Esophagus squamous epithelium (tissue), 5 donors: Measurements from ENCODE around the gene ECI1. TPM values are rescaled to one million over a fixed set of nuclear protein-coding genes. Genes with fewer than 3 reads are reported as not detected.
A peak's percentile ranks its signal among the peaks of the same experiment; 100 is the strongest.

Experiments used
- DNase-seq: peaks from one replicate; lab custom pipeline; 2025; lab: John Stamatoyannopoulos, UW
- H3K27ac ChIP-seq, 4 donors: fragments of 200-600 bp; sonication (generic); one replicate each; pipeline ENCODE4 v1.5.1; 2016 to 2019; ENCODE audit warnings: mild to moderate bottlenecking in 1 of 4
- H3K27me3 ChIP-seq, 4 donors: fragments of 200-600 bp; sonication (generic); 1 replicate in 3 of 4; 2 replicates in 1 of 4; pipeline versions ENCODE4 v1.5.1 to v1.6.0; 2017 to 2021; ENCODE audit warnings: antibody characterized with exemption in 1 of 4
- H3K36me3 ChIP-seq, 3 donors: fragments of 200-600 bp; sonication (generic); one replicate each; pipeline ENCODE4 v1.5.1; 2016 to 2019
- H3K4me1 ChIP-seq, 3 donors: fragments of 200-600 bp; sonication (generic); one replicate each; pipeline ENCODE4 v1.5.1; 2017 to 2019
- H3K4me3 ChIP-seq, 4 donors: fragments of 200-600 bp; sonication (generic); 1 replicate in 3 of 4; 2 replicates in 1 of 4; pipeline ENCODE4 v1.5.1; 2016 to 2019; ENCODE audit warnings: mild to moderate bottlenecking in 2 of 4, moderate library complexity in 1 of 4
- H3K9me3 ChIP-seq, 3 donors: fragments of 200-600 bp; sonication (generic); one replicate each; pipeline ENCODE4 v1.5.1; 2016 to 2019
- CTCF ChIP-seq, 6 experiments: fragments of 450-650 bp in 4 of 6; fragments of 200-600 bp in 2 of 6; sonication (generic) in 2 of 6; IDR thresholded peaks; one replicate each; pipeline ENCODE4 v1.5.1; 2016 to 2019; ENCODE audit warnings: antibody characterized with exemption in 6 of 6, mild to moderate bottlenecking in 4 of 6, moderate library complexity in 4 of 6
- POLR2A ChIP-seq, 4 donors: fragments of 450-650 bp; IDR thresholded peaks; one replicate each; pipeline ENCODE4 v1.6.1; 2017; ENCODE audit warnings: antibody characterized with exemption in 4 of 4, mild to moderate bottlenecking in 4 of 4, moderate library complexity in 3 of 4
- WGBS, 2 donors: methylation state at CpG; one replicate each; pipeline ENCODE4 v1.1.5; 2018; 5-methylcytosine and 5-hydroxymethylcytosine counted together
- intact Hi-C: fragments of 100-400 bp; cut with DNase I; formaldehyde crosslinking; loops from one replicate; pipeline ENCODE4 v1.15.0; 2022
- total RNA-seq, 4 donors: library from RNA; depleted of rRNA; stranded (reverse); fragments of >200 nt; gene quantifications; one replicate each; pipeline ENCODE4 v1.1.0, GENCODE V29; 2016
- donor health status: DM: yes; HTN: yes; CAD: no.

The ECI1 gene
- total RNA-seq, 4 donors from 2014 or later, result 38.6 to 50.7 (median 42.6) TPM

GRCh38 chr16:2199621-2200139, 51.7 kb downstream of the ECI1 start:
- no peak for TF ChIP-seq CTCF (IDR thresholded peaks at IDR 0.05)
- no peak for TF ChIP-seq POLR2A (IDR thresholded peaks at IDR 0.05)
- Histone ChIP-seq H3K9me3 (no peaks in the 10 kb centered on the region), H3K4me3 (no peak overlapping the region), H3K36me3 (no peaks in the 10 kb centered on the region), H3K27me3 (peaks cover 10 to 48% (median 13%) of the 10 kb centered on the region in 4 donors), H3K27ac (no peak overlapping the region), H3K4me1 (peaks cover 13 to 24% (median 22%) of the 10 kb centered on the region in 3 donors)
- 83% methylated on average over 7 of the region's 14 CpGs; no CpG with 5 or more reads in 1 of the 2 donors for WGBS, 2 donors
- intact Hi-C loops, result no loop called here
- no peak for DNase-seq

- Histone ChIP-seq H3K27me3 (peaks cover 10 to 54% (median 16%) of the 10 kb centered on the region in 4 donors), H3K9me3 (no peaks in the 10 kb centered on the region), H3K36me3 (no peaks in the 10 kb centered on the region), H3K4me1 (peaks cover 15 to 27% (median 20%) of the 10 kb centered on the region in 3 donors), H3K27ac (no peak overlapping the region), H3K4me3 (no peak overlapping the region)
- WGBS, 2 donors, result 60% methylated on average over 1 of the region's 5 CpGs; no CpG with 5 or more reads in 1 of the 2 donors
- intact Hi-C loops, result no loop called here
- TF ChIP-seq POLR2A (IDR thresholded peaks at IDR 0.05), result no peak
- TF ChIP-seq CTCF (IDR thresholded peaks at IDR 0.05), result no peak
- DNase-seq, result no peak
Observed at GRCh38 chr16:2199095-2199494, 52.3 kb downstream of the ECI1 start.

GRCh38 chr16:2198283-2198682, 53.1 kb downstream of the ECI1 start:
- DNase-seq, result no peak
- H3K9me3 ChIP-seq, result no peaks in the 10 kb centered on the region
- H3K4me3 ChIP-seq, result no peak overlapping the region
- peaks cover 10 to 62% (median 16%) of the 10 kb centered on the region in 4 donors for H3K27me3 ChIP-seq
- H3K36me3 ChIP-seq, result no peaks in the 10 kb centered on the region
- WGBS, 2 donors, result 63 to 68% methylated on average over 4 of the region's 4 CpGs
- TF ChIP-seq CTCF (IDR thresholded peaks at IDR 0.05) (no peak), POLR2A (IDR thresholded peaks at IDR 0.05) (no peak)
- intact Hi-C loops, result no loop called here
- no peak overlapping the region for H3K27ac ChIP-seq
- peaks cover 15 to 27% (median 20%) of the 10 kb centered on the region in 3 donors for H3K4me1 ChIP-seq

- Histone ChIP-seq H3K9me3 (no peaks in the 10 kb centered on the region), H3K36me3 (no peaks in the 10 kb centered on the region), H3K27ac (no peak overlapping the region), H3K27me3 (peaks cover 10 to 63% (median 16%) of the 10 kb centered on the region in 4 donors), H3K4me1 (peaks cover 15 to 27% (median 20%) of the 10 kb centered on the region in 3 donors), H3K4me3 (no peak overlapping the region)
- intact Hi-C loops, result no loop called here
- no peak for TF ChIP-seq CTCF (IDR thresholded peaks at IDR 0.05)
- 76% methylated on average over 4 to 5 of the region's 6 CpGs for WGBS, 2 donors
- DNase-seq, result no peak
Observed at GRCh38 chr16:2197765-2198164, 53.6 kb downstream of the ECI1 start.

- intact Hi-C loops, result no loop called here
- peak overlapping the region in 2 of 4 donors; percentile 55 to 73 for H3K4me3 ChIP-seq
Observed at GRCh38 chr16:2196981-2197511, 54.3 kb downstream of the ECI1 start.

More at GRCh38 chr16:2196981-2197511, 54.3 kb downstream of the ECI1 start:
- DNase-seq, result no peak
- no peaks in the 10 kb centered on the region for H3K36me3 ChIP-seq
- H3K27ac ChIP-seq, result no peak overlapping the region
- WGBS, 2 donors, result 0 to 16% methylated on average over 5 to 8 of the region's 32 CpGs
- no peaks in the 10 kb centered on the region for H3K9me3 ChIP-seq
- peaks cover 15 to 27% (median 20%) of the 10 kb centered on the region in 3 donors for H3K4me1 ChIP-seq
- no peak for TF ChIP-seq CTCF (IDR thresholded peaks at IDR 0.05)
- no peak for TF ChIP-seq POLR2A (IDR thresholded peaks at IDR 0.05)
- H3K27me3 ChIP-seq, result peaks cover 10 to 69% (median 16%) of the 10 kb centered on the region in 4 donors
